PC-9 (cell line): ENCODE measurements around the gene GALE. TPM values are rescaled to one million over a fixed set of nuclear protein-coding genes. Genes with fewer than 3 reads are reported as not detected.

Experiments
- BruUV-seq: library from RNA; stranded (reverse); fragments of 400-500 nt; replicated peaks from 2 replicates; lab custom pipeline; 2021; lab: Mats Ljungman, UMichigan
- CTCF ChIA-PET: fragments of 300-600 bp; sonication (Branson Sonifier 250); formaldehyde crosslinking; loops from one replicate; lab custom pipeline; 2022; ENCODE audit warnings: antibody characterized with exemption; lab: Charles Lee
- POLR2A ChIA-PET: fragments of 300-600 bp; sonication (Branson Sonifier 250); formaldehyde crosslinking; loops from one replicate; lab custom pipeline; 2022; ENCODE audit warnings: antibody characterized with exemption; ENCODE audit not compliant: unreplicated experiment; lab: Charles Lee
- DNase-seq, 2 experiments: peaks; one replicate each; pipeline versions ENCODE4 v3.0.0 to v3.0.0-alpha.2; 2015 to 2022; ENCODE audit warnings: mixed read lengths in 1 of 2
- H2AFZ ChIP-seq: fragments of 200-600 bp; sonication (generic); 2 replicates; pipeline ENCODE4 v1.8.1; 2017; ENCODE audit warnings: antibody characterized with exemption
- H3F3A ChIP-seq: fragments of 200-600 bp; sonication (generic); 2 replicates; pipeline ENCODE4 v1.8.1; 2017; ENCODE audit warnings: antibody characterized with exemption, mild to moderate bottlenecking, low read depth; ENCODE audit not compliant: insufficient read depth
- H3K27ac ChIP-seq: fragments of 200-600 bp; sonication (generic); 2 replicates; pipeline ENCODE4 v1.6.1; 2016; ENCODE audit warnings: mixed run types
- H3K27me3 ChIP-seq: fragments of 200-600 bp; sonication (generic); 2 replicates; pipeline ENCODE4 v1.6.1; 2016; ENCODE audit warnings: low read depth, mixed run types; ENCODE audit not compliant: insufficient read depth
- H3K36me3 ChIP-seq: fragments of 200-600 bp; sonication (generic); 2 replicates; pipeline ENCODE4 v1.6.1; 2016; ENCODE audit warnings: low read depth, mixed run types
- H3K4me1 ChIP-seq: fragments of 200-600 bp; sonication (generic); replicated peaks from 2 replicates; pipeline ENCODE4 v1.6.1; 2016; ENCODE audit warnings: mixed run types; ENCODE audit not compliant: insufficient read depth
- H3K4me2 ChIP-seq: fragments of 200-600 bp; sonication (generic); 2 replicates; pipeline ENCODE4 v1.6.1; 2017; ENCODE audit warnings: mixed run types
- H3K4me3 ChIP-seq: fragments of 200-600 bp; sonication (generic); 2 replicates; pipeline ENCODE4 v1.6.1; 2016; ENCODE audit warnings: mixed run types
- H3K79me2 ChIP-seq: fragments of 200-600 bp; sonication (generic); 2 replicates; pipeline ENCODE4 v1.6.1; 2017; ENCODE audit warnings: low read depth, mixed run types
- H3K9me2 ChIP-seq: fragments of 200-600 bp; sonication (generic); 2 replicates; pipeline ENCODE4 v1.8.1; 2017; ENCODE audit warnings: mild to moderate bottlenecking; ENCODE audit not compliant: insufficient read depth
- H3K9me3 ChIP-seq: fragments of 200-600 bp; sonication (generic); 2 replicates; pipeline ENCODE4 v1.8.1; 2016; ENCODE audit warnings: low read depth; ENCODE audit not compliant: insufficient read depth
- H4K20me1 ChIP-seq: fragments of 200-600 bp; sonication (generic); 2 replicates; pipeline ENCODE4 v1.8.1; 2017; ENCODE audit not compliant: insufficient read depth
- EZH2 ChIP-seq: fragments of 200-600 bp; sonication (generic); IDR thresholded peaks from 2 replicates; pipeline ENCODE4 v1.8.0; 2017; ENCODE audit warnings: antibody characterized with exemption, low read depth
- intact Hi-C: fragments of 100-400 bp; cut with micrococcal nuclease; formaldehyde crosslinking; loops from one replicate; pipeline ENCODE4 v1.10.0; 2022; ENCODE audit not compliant: unreplicated experiment
- total RNA-seq: library from RNA; stranded (reverse); gene quantifications from 2 replicates; pipeline ENCODE4 v1.2.3, GENCODE V29; 2021
- TF ChIP-seq, protein P1 (sequence below): fragments of 200-600 bp; sonication (generic); conservative IDR thresholded peaks from 2 replicates; pipeline ENCODE4 v1.6.1; 2017; ENCODE audit warnings: mixed run types, antibody characterized with exemption, mild to moderate bottlenecking, moderate library complexity

Gene GALE
- total RNA-seq, 1 experiment from 2014 or later: 40.5 TPM

DNA sequence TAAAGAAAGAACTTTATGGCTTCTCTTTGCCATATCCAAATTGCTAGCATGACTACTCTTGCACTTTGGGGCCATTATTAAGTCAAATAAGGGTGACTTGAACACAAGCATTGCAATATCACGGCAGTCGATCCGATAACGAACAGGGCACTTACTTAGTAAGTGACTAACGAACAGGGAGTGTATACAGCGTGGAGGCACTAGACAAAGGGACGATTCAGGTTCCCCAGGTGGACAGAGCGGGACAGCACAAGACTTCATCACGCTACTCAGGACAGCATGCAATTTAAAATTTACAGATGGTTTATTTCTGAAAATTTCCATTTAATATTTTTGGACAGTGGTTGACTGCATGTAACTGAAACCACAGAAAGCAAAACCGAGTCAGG is 27.7 kb downstream of the GALE start:
- H3K9me2 ChIP-seq: no peaks in the 10 kb centered on the region
- peak overlapping the region; percentile 50; the same call in 1 of the 2 replicates for H3K4me2 ChIP-seq
- no peaks in the 10 kb centered on the region for H3K9me3 ChIP-seq
- H3K4me3 ChIP-seq: no peak overlapping the region
- BruUV-seq: no TSS peak
- no peak for DNase-seq
- CTCF ChIA-PET: no interaction called here
- intact Hi-C loops: loop anchor here (1.0 to 2.0 kb wide), 2 partner anchors 96 to 144 kb away; partner anchors contain the start of gene FUCA1
- TF ChIP-seq, protein P1, sequence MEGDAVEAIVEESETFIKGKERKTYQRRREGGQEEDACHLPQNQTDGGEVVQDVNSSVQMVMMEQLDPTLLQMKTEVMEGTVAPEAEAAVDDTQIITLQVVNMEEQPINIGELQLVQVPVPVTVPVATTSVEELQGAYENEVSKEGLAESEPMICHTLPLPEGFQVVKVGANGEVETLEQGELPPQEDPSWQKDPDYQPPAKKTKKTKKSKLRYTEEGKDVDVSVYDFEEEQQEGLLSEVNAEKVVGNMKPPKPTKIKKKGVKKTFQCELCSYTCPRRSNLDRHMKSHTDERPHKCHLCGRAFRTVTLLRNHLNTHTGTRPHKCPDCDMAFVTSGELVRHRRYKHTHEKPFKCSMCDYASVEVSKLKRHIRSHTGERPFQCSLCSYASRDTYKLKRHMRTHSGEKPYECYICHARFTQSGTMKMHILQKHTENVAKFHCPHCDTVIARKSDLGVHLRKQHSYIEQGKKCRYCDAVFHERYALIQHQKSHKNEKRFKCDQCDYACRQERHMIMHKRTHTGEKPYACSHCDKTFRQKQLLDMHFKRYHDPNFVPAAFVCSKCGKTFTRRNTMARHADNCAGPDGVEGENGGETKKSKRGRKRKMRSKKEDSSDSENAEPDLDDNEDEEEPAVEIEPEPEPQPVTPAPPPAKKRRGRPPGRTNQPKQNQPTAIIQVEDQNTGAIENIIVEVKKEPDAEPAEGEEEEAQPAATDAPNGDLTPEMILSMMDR: no peak
- TF ChIP-seq EZH2: no peak
- no peaks in the 10 kb centered on the region for H3K36me3 ChIP-seq
- H3K79me2 ChIP-seq: peaks cover 19% of the 10 kb centered on the region
- no peaks in the 10 kb centered on the region for H4K20me1 ChIP-seq
- H2AFZ ChIP-seq: no peak overlapping the region
- H3K27ac ChIP-seq: no peak overlapping the region
- H3F3A ChIP-seq: peaks cover 6% of the 10 kb centered on the region
- H3K4me1 ChIP-seq: peaks cover 11% of the 10 kb centered on the region; the same call in 1 of the 2 replicates
- no peaks in the 10 kb centered on the region for H3K27me3 ChIP-seq
- POLR2A ChIA-PET: no interaction called here

DNA sequence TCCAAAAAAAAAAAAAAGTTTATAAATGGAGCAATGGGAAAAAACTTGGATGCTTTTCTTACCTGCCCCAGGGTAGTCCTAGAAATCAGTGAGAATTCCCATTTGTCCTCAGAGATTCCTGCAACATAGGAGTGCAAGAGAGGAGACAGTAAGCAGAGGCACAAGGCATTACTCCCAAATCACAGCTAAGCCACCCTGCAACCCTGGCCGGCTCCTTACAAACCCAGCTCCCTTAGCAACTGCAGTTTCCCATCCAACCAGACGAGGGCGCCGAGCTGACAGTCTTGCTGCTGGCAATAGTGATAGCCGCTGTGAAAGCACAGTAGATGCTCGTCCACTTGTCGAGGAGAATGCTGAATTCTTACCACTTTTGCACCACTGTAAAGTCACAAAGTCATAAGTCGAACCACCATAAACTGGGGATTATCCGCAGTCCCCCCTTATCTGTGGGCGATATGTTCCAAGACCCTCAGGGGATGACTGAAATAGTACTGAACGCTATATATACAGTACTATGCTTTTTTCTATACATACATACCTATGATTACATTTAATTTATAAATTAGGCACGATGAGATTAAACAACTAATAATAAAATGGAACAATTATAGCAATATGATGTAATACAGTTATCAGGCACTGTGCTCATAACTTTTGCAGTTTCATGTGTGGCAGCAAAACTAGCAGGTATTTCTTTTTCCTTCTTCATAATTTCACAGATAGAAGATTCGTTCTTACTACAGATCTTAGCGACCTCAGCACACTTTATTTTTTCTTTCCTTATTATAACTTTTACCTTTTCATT is 28.3 kb downstream of the GALE start:
- Histone ChIP-seq H3F3A (peaks cover under 1% of the 10 kb centered on the region; the same call in 1 of the 2 replicates), H3K9me3 (no peaks in the 10 kb centered on the region), H4K20me1 (no peaks in the 10 kb centered on the region), H2AFZ (no peak overlapping the region), H3K27me3 (no peaks in the 10 kb centered on the region), H3K36me3 (no peaks in the 10 kb centered on the region), H3K9me2 (no peaks in the 10 kb centered on the region), H3K4me3 (no peak overlapping the region), H3K4me2 (peak overlapping the region; percentile 50), H3K4me1 (peaks cover 11% of the 10 kb centered on the region; the same call in 1 of the 2 replicates), H3K79me2 (peaks cover 13% of the 10 kb centered on the region), H3K27ac (no peak overlapping the region)
- intact Hi-C loops: loop anchor here (1.0 to 2.0 kb wide), 2 partner anchors 97 to 145 kb away; partner anchors contain the start of gene FUCA1
- CTCF ChIA-PET: interaction anchor here (0.6 to 2.6 kb wide), 9 partner anchors 18 to 144 kb away, joined by 3 to 26 read pairs (median 4); no protein-coding TSS in a partner anchor
- peak; percentile 60 to 81 for DNase-seq
- BruUV-seq: no TSS peak
- TF ChIP-seq, protein P1: peak; percentile 82
- no peak for TF ChIP-seq EZH2
- POLR2A ChIA-PET: interaction anchor here (0.7 kb wide), 1 partner anchor 431 kb away, joined by 11 read pairs; no protein-coding TSS in a partner anchor

DNA sequence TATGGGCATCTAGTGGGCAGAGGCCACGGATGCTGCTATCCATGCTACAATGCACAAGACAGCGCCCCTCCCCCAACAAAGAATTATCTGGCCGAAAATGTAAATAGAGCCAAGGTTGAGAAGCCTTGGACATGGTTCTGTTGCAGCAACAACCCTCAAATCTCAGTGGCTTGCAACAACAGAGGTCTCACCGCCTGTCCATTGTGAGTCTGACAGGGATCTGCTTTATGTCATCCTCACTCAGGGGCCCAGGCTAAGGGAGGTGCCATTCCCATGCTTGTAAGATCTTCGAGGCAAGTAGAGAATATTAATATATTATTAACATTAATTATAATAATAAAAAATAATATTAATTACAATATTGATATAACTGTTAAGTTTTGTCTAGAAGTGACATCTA is 31.8 kb downstream of the GALE start:
- DNase-seq: no peak
- no peaks in the 10 kb centered on the region for H3K79me2 ChIP-seq
- H3K27me3 ChIP-seq: no peaks in the 10 kb centered on the region
- no peaks in the 10 kb centered on the region; the same call in 1 of the 2 replicates for H3F3A ChIP-seq
- ChIA-PET CTCF (interaction anchor here (1.0 kb wide), 1 partner anchor 148 kb away, joined by 3 read pairs; no protein-coding TSS in a partner anchor), POLR2A (no interaction called here)
- no peak overlapping the region for H3K4me2 ChIP-seq
- H3K27ac ChIP-seq: no peak overlapping the region
- BruUV-seq: no TSS peak
- intact Hi-C loops: no loop called here
- no peaks in the 10 kb centered on the region for H3K36me3 ChIP-seq
- H4K20me1 ChIP-seq: no peaks in the 10 kb centered on the region; the same call in 1 of the 2 replicates
- H3K4me1 ChIP-seq: no peaks in the 10 kb centered on the region
- no peak for TF ChIP-seq EZH2
- TF ChIP-seq, protein P1: no peak
- no peak overlapping the region for H3K4me3 ChIP-seq
- no peaks in the 10 kb centered on the region for H3K9me2 ChIP-seq
- no peaks in the 10 kb centered on the region for H3K9me3 ChIP-seq
- no peak overlapping the region for H2AFZ ChIP-seq
